ENCODE data around the gene UNCX. TPM values are rescaled to one million over a fixed set of nuclear protein-coding genes. Genes with fewer than 3 reads are reported as not detected.

UNCX gene
- total and polyA plus RNA-seq, 8 donors, result not detected

DNA sequence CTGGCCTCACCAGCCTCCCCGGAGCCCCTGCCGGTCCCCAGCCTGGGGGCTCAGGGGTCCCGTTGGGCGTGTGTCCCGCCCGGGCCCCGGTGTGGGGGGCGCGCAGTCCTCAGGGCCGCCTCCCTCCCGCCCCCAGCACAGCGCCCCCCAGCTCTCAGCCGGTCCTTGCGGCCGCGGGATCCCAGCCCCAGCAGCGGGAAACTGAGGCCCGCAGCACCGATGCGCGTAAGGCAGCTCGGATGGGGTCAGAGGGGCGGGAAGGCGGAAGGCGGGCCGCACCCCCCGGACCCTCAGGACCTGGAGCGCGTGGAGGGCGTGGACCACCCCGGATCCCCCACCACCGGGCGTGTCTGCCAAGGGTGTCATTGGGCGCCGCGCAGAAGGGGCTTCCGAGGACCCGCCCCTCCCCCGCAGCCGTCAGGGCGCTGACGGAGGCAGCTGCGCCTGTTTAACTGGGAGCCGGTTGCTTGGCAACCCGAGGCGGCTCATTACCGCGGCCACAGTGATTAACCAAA, 14.9 kb downstream of the UNCX start:
- WGBS, 5 donors, result 0 to 3% (median 3%) methylated on average over 19 to 48 of the region's 48 CpGs
- Histone ChIP-seq H3K4me3 (peak overlapping the region in 1 of 4 donors; percentile 6), H3K4me1 (peaks cover 17 to 35% (median 26%) of the 10 kb centered on the region in 4 donors), H3K36me3 (no peaks in the 10 kb centered on the region), H3K9me3 (no peaks in the 10 kb centered on the region), H3K27ac (no peak overlapping the region), H3K27me3 (peaks cover 61 to 100% (median 100%) of the 10 kb centered on the region in 3 donors)
- peak in 1 of 2 donors; percentile 73 for DNase-seq
- TF ChIP-seq POLR2A (IDR thresholded peaks at IDR 0.05) (no peak), POLR2AphosphoS5 (IDR thresholded peaks at IDR 0.05) (no peak), EP300 (IDR thresholded peaks at IDR 0.05) (no peak)
- TF ChIP-seq, protein P1, sequence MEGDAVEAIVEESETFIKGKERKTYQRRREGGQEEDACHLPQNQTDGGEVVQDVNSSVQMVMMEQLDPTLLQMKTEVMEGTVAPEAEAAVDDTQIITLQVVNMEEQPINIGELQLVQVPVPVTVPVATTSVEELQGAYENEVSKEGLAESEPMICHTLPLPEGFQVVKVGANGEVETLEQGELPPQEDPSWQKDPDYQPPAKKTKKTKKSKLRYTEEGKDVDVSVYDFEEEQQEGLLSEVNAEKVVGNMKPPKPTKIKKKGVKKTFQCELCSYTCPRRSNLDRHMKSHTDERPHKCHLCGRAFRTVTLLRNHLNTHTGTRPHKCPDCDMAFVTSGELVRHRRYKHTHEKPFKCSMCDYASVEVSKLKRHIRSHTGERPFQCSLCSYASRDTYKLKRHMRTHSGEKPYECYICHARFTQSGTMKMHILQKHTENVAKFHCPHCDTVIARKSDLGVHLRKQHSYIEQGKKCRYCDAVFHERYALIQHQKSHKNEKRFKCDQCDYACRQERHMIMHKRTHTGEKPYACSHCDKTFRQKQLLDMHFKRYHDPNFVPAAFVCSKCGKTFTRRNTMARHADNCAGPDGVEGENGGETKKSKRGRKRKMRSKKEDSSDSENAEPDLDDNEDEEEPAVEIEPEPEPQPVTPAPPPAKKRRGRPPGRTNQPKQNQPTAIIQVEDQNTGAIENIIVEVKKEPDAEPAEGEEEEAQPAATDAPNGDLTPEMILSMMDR (IDR thresholded peaks at IDR 0.05), result no peak
- intact Hi-C loops (cut with DNase I; ENCODE audit: low total_unique reads), result no loop called here

DNA sequence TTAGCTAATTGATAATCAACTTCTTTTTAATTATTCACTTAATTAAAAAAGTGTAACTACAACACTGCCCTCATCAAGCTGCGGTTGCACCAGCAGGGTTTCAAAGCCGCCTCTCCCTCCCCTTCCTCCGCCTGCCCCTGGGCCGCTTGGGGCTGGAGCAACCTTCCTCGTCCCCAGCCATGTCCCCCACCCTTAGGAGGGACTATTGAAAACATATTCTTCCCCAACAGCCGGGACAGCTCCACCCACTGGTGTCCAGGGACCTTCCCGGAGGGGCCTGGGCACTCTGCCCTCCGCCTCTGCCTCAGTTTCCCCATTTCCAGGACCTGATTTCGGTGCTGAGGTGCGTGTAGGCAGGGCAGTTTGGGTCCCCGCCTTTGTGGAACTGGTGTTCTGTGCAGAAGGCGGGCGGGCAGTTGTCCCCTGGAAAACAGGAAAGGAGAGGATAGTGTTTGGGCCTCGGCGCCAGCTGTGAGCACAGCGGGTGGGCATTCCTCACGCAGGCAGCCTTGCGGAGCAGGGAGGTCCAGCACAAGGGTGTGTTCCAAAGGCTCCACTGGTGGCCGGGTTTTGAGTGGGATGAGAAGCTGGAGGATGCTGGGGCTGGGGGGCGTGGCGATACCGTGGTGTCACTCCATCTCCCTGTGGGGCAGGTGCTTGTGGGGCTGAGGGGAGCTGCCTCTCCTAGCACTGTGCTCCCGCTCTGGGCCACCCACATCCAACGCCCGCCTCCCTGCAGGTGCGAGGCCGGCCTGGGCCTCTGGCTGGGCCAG, 15.7 kb downstream of the UNCX start:
- intact Hi-C loops (cut with DNase I; ENCODE audit: low total_unique reads), result no loop called here
- Histone ChIP-seq H3K4me1 (peaks cover 17 to 32% (median 23%) of the 10 kb centered on the region in 4 donors), H3K27ac (no peak overlapping the region), H3K27me3 (peaks cover 58 to 100% (median 97%) of the 10 kb centered on the region in 3 donors), H3K4me3 (no peak overlapping the region), H3K9me3 (no peaks in the 10 kb centered on the region), H3K36me3 (no peaks in the 10 kb centered on the region)
- no peak for DNase-seq
- 5 to 8% (median 6%) methylated on average over 19 to 27 of the region's 27 CpGs for WGBS, 5 donors
- TF ChIP-seq POLR2A (IDR thresholded peaks at IDR 0.05), result no peak
- TF ChIP-seq, protein P1 (IDR thresholded peaks at IDR 0.05), result no peak
- TF ChIP-seq POLR2AphosphoS5 (IDR thresholded peaks at IDR 0.05), result no peak
- TF ChIP-seq EP300 (IDR thresholded peaks at IDR 0.05), result no peak

GRCh38 chr7:1248916-1249581, 16.4 kb downstream of the UNCX start:
- H3K4me3 ChIP-seq, result no peak overlapping the region
- no peak overlapping the region for H3K27ac ChIP-seq
- intact Hi-C loops (cut with DNase I; ENCODE audit: low total_unique reads), result no loop called here
- H3K4me1 ChIP-seq, result peaks cover 17 to 35% (median 23%) of the 10 kb centered on the region in 4 donors
- DNase-seq, result no peak
- H3K9me3 ChIP-seq, result no peaks in the 10 kb centered on the region
- TF ChIP-seq POLR2A (IDR thresholded peaks at IDR 0.05) (no peak), POLR2AphosphoS5 (IDR thresholded peaks at IDR 0.05) (no peak), EP300 (IDR thresholded peaks at IDR 0.05) (no peak)
- TF ChIP-seq, protein P1 (IDR thresholded peaks at IDR 0.05), result no peak
- no peaks in the 10 kb centered on the region for H3K36me3 ChIP-seq
- peaks cover 53 to 100% (median 95%) of the 10 kb centered on the region in 3 donors for H3K27me3 ChIP-seq
- WGBS, 5 donors, result 1 to 5% (median 4%) methylated on average over 7 to 26 of the region's 26 CpGs

GRCh38 chr7:1249731-1250130, 17.1 kb downstream of the UNCX start:
- H3K27ac ChIP-seq, result no peak overlapping the region
- intact Hi-C loops (cut with DNase I; ENCODE audit: low total_unique reads), result no loop called here
- DNase-seq, result peak in 1 of 2 donors; percentile 52
- TF ChIP-seq, protein P1 (IDR thresholded peaks at IDR 0.05), result no peak
- TF ChIP-seq EP300 (IDR thresholded peaks at IDR 0.05) (no peak), POLR2AphosphoS5 (IDR thresholded peaks at IDR 0.05) (no peak), POLR2A (IDR thresholded peaks at IDR 0.05) (no peak)
- no peaks in the 10 kb centered on the region for H3K36me3 ChIP-seq
- H3K4me1 ChIP-seq, result peaks cover 17 to 36% (median 23%) of the 10 kb centered on the region in 4 donors
- H3K27me3 ChIP-seq, result peaks cover 52 to 100% (median 95%) of the 10 kb centered on the region in 3 donors
- 5 to 12% (median 10%) methylated on average over 1 to 14 of the region's 14 CpGs for WGBS, 5 donors
- H3K9me3 ChIP-seq, result no peaks in the 10 kb centered on the region
- no peak overlapping the region for H3K4me3 ChIP-seq

Data from stomach (tissue), 9 donors.